Measurements from ENCODE around the gene CGB7. TPM values are rescaled to one million over a fixed set of nuclear protein-coding genes. Genes with fewer than 3 reads are reported as not detected.

The CGB7 gene
- total and polyA plus RNA-seq, 9 of the 15 experiments (the other 6 are each of a cell fraction or from before 2014, with no cell fraction given) = not detected

DNA sequence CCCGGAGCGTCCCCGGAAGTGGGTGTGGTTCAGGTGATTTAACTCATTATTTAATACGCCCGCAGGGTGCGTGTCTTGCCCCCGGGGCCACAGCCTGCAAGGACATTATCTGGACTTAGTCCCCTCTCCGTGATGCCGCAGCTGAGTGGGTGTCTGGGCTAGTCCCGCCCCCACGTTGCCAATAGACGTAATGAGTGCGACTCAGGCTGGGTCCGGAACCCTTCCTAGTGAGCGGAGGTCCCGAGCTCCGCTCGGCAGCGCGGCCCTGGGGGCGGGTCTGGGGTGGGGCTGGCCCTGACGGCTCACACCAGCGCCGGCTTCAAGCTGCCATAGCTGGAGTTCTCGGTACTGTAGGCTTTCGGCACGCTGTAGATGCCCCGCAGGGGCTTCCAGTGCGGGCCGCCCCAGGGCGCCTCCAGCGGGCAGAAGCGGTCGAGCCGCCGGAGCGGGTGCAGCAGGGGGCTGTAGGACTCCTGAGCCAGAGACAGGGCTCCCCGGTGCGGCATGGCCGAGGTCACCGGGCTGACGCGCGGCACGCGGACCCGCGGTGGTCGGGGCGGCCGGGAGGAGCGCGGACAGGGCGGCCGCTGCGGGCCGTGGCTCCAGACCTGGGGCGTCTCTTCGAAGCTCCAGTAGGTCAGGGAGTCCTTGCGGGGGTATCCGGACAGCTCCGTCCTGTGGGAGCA lies 39.7 kb downstream of the CGB7 start (continued):
- TF ChIP-seq ARHGAP35 (IDR thresholded peaks at IDR 0.05; ENCODE audit: partially characterized antibody) = no peak
- no peak for TF ChIP-seq ILF3 (IDR thresholded peaks at IDR 0.05; ENCODE audit: borderline replicate concordance)
- TF ChIP-seq MEIS2 (IDR thresholded peaks at IDR 0.05; ENCODE audit: partially characterized antibody) = no peak
- TF ChIP-seq NELFE (IDR thresholded peaks at IDR 0.05; ENCODE audit: insufficient read depth, insufficient read length) = no peak
- 0 out of 2 replicates have a peak, but pooled peaks have one; percentile 48 for TF ChIP-seq ZNF695 (CRISPR knock-in tag; IDR thresholded peaks at IDR 0.05)
- TF ChIP-seq HOXB6 (CRISPR knock-in tag; IDR thresholded peaks at IDR 0.05; ENCODE audit: borderline replicate concordance) = no peak
- no peak for TF ChIP-seq CLOCK (CRISPR knock-in tag; IDR thresholded peaks at IDR 0.05; ENCODE audit: borderline replicate concordance)
- TF ChIP-seq ZKSCAN3 (CRISPR knock-in tag; IDR thresholded peaks at IDR 0.05) = no peak
- TF ChIP-seq, protein P1, sequence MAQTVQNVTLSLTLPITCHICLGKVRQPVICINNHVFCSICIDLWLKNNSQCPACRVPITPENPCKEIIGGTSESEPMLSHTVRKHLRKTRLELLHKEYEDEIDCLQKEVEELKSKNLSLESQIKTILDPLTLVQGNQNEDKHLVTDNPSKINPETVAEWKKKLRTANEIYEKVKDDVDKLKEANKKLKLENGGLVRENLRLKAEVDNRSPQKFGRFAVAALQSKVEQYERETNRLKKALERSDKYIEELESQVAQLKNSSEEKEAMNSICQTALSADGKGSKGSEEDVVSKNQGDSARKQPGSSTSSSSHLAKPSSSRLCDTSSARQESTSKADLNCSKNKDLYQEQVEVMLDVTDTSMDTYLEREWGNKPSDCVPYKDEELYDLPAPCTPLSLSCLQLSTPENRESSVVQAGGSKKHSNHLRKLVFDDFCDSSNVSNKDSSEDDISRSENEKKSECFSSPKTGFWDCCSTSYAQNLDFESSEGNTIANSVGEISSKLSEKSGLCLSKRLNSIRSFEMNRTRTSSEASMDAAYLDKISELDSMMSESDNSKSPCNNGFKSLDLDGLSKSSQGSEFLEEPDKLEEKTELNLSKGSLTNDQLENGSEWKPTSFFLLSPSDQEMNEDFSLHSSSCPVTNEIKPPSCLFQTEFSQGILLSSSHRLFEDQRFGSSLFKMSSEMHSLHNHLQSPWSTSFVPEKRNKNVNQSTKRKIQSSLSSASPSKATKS (CRISPR knock-in tag; IDR thresholded peaks at IDR 0.05) = no peak
- TF ChIP-seq CHCHD3 (CRISPR knock-in tag; IDR thresholded peaks at IDR 0.05) = no peak
- TF ChIP-seq HSF4 (CRISPR knock-in tag; IDR thresholded peaks at IDR 0.05; ENCODE audit: borderline replicate concordance) = no peak
- TF ChIP-seq RERE (CRISPR knock-in tag; IDR thresholded peaks at IDR 0.05; ENCODE audit: borderline replicate concordance) = no peak
